CD1c-positive myeloid dendritic cell (primary cell): ENCODE data around the gene RXRA.
"Not testable (repeated sequence)": the region's sequence is repeated elsewhere in the genome, so short reads cannot be mapped to it uniquely, and the experiment has no call there.

Source experiments
- DNase-seq: peaks from one replicate; pipeline ENCODE4 v3.0.0-alpha.2; 2016; ENCODE audit errors: extremely low spot score

The RXRA gene

DNA sequence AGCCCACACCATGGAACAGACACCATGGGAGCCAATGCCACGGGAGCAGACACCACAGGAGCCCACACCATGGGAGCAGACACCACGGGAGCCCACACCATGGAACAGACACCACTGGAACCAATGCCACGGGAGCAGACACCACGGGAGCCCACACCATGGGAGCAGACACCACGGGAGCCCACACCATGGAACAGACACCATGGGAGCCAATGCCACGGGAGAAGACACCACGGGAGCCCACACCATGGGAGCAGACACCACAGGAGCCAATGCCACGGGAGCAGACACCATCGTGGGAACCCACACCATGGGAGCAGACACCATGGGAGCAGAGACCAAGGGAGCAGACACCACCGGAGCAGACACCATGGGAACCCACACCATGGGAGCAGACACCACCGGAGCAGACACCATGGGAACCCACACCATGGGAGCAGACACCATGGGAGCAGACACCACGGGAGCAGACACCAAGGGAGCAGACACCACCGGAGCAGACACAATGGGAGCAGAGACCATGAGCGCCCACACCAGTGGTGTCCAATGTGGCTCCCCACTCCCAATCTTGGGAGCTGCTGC, 17.5 kb upstream of the RXRA start:
- DNase-seq: not testable (repeated sequence)

DNA sequence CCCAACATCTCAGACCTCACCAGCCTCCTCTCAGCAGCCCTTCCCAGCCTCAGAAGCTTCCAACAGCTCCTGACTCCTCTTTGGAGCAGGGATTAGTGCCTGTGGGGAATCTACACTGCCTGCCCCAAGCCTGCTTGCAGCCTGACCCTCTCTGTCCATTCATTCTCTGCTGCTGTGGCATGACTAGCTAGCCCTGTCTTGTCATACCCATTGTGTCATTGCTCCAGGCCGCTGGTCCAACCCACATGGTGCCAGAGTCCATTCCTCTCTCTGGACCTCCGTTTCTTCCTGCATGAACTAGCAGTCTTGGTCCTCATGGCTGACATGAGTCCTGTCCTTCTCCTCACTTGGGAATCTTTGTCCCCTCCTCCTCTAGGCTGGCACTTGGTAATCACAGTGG, 12.8 kb upstream of the RXRA start:
- no peak for DNase-seq

DNA sequence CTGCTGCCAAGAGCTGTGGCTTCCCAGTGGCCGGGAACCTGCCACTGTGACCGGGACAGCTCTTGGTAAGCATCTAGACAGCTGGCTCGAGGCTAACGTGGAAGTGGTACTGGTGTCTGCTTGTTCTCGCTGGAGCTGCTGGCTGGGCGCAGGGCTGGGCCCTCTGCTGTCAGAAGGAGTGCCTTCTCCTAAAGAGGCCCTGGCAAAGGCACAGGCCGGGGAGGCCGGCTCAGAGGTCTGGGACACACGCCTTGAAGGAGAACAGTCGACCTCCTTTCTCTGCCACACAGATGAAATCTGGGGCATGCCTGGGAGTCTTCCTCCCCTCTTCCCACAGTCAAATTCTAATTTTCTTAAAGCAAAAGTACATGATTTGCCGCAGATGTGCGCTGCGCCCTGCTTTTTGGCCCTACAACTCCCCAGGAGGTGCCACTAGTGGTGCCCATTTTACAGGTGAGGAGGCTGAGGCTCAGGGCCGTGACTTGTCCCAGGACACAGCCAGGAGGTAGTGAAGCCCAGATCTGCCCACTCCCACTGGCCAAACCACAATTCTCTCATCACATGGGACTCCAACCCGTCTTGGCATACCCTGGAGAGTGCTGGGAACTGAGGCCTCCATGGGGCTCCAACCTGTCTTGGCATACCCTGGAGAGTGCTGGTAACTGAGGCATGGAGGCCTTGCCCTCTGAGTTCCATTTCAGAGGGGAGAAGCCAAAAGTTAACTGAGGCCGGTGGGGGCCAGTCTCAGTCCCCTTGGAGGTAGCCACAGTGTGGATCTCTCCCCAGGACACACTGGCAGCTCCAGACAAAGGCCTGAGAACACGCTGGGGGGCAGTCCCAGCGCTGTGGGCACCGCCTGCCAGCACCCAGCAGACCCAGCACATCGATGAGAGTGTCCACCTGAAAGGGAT, 12.0 kb upstream of the RXRA start:
- DNase-seq: no peak

DNA sequence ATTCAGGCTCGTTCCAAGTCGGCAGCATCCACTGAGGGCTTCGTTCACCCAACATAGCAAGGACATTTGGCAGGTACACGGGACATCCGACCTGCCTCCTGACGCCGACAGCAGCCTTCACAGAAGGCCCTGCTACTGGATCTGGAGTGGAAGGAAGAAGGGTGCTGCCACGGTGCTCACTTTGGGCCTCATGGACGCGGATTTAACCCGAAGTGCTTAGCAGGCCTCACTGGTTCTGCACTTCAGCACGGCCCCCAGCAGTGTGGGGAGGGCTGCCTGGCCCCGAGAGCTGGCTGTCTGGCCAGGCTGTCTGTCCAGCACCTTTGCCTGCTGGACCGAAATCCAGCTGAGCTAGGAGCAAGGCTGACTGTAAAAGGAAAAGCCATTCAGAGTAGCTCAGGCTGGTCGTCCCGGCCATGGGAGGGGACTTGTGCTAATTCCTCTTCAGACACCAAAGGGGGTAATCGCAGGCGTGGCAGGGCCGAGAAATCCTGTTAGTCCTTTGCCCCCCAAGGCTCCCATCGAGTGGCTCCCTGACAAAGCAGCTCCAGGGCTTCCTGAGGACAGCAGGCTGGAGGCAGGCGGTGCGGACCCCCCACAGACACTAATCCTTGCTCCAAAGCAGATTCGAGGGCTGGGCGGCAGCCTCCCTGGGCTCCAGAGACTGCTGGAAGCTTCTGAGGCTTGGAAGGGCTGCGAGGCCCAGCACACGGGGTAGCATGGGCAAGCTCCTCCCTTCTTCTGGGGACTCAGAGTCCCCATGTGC, 11.1 kb upstream of the RXRA start:
- DNase-seq: no peak

DNA sequence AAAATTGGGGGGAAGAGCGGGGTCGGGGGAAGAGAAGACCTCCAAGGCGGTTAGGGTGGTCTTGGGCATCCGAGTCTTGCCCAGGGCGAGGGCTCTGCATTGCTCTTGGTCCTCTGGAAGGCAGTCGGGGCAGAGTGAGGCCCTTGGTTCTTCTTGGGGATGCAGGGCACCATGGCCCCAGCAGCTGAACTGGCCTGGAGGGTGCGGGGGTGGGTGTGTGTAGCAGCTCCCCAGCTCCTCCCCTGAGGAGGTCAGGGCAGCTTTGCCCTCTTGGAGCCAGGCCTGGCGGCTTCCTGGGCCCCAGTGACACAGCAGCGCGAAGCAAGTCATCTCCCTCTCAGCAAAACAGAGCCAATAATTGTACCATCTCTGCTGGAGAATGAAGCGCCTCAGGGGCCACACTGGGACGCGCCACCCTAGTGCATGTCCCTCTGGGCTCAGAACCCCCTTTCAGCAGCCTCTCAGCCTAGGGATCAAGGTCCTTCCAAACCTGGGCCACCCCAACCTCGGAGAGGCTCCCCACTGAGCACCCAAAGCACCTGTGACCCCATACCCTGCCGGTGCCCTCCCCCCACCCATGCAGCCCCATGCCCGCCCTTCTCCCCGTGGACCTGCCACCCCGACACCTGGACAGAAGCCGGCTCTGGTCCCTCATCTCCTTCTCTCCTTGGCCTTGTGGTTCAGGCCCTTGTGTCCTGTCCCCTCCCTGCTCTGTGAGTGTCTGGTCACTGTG, 10.4 kb upstream of the RXRA start:
- DNase-seq: no peak

DNA sequence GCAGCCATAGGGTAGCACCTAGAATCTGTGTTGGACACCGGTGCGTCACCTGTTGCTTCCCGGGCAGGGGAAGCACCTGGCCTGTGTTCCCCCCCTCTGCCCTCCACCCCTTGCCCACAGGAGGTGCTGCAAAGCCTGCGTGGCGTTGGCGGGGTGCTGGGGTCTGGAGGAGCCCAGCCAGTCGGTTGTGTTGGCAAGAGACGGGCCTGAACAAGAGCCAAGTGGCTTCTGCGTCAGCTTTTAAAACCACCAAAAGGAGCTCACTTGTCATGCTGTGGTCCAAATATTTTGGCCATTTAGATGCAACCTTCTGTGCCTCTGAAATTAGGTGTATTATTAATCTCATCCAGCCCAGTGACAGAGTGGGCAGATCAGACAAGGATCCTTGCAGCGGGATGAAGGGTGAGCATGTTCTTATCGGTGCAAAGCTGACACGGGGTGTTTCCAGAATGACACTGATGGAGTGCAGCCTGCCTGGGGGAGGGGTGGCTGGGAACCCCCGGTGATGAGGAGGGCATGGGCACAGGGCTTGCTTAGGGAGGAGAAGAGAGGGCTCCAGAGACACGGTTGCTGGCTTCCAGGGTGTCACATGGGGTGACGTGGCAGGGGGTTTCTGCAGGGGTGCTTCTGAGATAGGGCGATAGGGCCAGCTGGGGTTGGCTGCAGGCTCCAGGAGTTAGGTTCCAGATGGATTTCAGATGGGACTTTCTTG, 9.7 kb upstream of the RXRA start:
- no peak for DNase-seq

DNA sequence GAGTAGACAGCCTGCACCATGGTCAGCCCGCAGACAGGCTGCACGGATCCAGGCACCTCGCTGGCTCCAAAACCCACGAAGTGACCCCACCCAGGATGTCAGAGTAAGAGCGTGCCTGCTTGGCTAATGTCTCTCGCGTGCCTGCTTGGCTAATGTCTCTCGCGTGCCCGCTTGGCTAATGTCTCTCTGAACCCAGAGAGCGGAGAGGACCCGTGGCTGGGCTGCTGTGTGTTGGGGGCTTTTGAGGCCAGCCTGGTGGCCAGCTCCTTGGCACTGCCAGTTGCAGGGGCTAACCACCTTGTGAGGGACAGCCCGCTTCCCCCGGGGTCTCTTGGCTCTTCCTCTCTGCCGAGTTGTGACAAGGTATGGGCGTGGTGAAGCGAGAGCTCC, 8.9 kb upstream of the RXRA start:
- DNase-seq: no peak

DNA sequence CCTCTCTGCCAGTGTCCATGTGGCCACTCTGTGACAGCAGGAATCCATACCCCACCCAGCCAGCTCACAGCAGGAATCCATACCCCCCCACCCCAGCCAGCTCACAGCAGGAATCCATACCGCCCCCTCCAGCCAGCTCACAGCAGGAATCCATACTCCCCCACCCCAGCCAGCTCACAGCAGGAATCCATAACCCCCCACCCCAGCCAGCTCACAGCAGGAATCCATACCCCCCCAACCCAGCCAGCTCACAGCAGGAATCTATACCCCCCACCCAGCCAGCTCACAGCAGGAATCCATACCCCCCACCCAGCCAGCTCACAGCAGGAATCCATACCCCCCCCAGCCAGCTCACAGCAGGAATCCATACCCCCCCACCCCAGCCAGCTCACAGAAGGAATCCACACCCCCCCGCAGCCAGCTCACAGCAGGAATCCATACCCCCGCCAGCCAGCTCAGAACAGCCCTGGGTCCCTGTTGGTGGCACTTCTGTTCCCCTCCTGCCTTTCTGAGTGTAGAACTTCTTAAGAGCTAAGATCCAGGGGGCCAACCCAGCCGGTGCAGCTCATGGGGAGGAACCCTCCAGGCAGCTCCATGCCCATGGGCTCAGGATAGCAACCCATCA, 8.4 kb upstream of the RXRA start:
- DNase-seq: no peak

DNA sequence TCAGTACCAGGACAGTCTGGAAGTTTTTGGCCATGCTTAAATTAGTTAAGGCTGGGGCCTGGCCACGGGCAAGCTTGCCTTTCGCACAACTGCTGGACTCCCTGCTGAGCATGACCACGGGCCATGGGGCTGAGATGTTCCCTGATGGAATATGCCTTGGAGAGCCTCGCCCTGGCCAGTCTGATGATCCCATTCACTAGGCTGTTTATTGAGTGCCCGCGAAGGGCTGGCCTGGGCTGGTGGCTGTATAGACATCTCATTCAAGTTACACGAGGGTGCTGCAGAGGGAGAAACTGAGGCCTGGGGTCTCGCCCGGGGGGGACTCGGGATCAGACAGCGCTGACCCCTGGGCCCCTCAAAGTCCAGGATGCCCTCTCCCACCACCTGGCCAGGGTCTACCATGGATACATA, 7.8 kb upstream of the RXRA start:
- DNase-seq: no peak

DNA sequence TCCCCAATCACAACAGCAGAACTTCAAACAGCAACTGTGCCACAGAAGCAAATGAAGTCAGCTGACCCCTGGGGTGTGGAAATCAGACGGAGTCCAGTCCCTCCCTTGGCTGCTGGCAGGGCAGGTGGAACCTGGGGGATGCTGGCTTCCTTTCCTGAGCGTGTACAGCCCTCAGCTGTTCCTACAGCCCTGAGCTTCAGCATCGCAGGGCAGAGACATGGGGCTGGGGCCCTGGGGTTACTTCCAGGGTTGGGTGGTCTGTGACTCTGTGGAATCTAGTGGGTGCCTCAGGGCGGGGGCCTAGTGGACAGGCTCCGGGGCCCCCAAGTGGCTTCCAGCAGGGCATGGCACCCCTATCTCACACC, 7.3 kb upstream of the RXRA start:
- DNase-seq: no peak

DNA sequence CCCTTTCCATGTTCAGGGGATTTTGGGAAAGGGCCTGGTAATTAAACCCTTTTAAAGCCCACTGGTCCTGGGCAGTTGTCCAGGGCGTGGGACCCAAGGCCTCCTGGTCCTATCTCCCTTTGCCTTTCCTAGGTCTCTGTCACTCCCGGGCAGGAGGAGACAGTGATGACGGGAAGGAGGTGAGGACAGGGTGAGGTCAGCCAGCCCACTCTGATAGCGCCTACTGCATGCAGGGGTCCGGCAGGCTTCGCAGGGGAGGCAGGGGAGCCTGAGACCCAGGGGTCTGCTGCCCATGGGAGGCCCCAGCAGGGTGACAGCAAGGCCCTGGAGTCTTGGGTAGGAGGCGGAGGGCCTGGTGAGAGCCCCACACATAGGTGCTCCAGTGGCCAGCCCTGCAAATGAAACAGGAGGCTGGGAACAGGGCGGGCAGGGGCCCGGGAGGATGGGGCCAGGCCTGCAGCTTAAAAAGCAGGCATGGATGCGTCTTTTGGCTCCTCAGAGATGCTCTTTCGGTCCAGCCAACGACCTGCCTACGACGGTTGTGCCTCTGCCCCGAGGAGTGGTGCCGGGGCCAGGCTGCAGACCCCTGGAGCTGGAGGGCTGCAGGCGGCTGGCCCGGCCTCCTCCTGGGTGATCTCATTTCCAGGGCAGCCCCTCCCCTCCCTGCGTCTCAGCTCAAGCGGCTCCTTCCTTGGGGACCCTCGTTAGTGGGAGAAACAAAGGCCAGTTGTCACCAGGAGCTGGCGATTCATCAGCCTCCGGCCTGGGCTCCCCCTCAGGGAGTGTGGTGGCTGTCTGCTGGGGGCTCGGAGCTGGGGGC, 6.7 kb upstream of the RXRA start:
- no peak for DNase-seq

DNA sequence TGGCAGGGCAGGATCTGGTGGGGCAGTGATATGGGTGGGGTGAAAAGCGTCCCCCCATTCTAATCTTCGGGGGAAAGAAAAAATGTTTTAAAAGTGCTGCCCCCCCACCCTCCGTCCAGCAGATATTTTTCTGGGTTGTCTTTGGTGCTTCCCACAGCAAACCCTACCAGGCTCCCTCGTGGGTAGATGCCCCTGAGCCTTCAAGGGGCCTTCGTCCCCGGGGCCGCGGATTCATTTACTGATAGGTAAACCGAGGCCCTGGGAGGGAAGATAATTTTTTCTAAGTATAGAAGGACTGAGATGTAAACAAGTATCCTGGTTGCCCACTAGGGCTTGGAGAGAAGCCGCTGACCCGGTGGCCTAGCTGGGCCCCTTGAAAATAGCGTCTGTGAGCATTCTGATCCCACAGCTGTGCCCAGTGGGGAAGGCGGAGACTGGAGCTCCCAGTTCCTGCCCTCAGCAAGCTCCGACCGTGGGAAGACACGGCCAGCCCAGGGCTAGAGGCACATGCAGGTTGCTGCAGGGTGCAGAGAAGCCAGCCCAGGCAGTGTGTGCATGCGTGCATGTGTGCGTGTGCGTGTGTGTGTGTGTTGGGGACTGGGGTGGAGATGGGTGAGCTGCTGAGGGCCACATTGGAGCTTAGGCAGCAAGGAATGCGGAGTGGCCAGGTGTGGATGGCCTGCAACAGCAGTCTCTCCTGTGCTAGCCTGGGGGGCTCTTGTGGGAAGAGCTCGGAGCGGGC, 6.0 kb upstream of the RXRA start:
- no peak for DNase-seq

DNA sequence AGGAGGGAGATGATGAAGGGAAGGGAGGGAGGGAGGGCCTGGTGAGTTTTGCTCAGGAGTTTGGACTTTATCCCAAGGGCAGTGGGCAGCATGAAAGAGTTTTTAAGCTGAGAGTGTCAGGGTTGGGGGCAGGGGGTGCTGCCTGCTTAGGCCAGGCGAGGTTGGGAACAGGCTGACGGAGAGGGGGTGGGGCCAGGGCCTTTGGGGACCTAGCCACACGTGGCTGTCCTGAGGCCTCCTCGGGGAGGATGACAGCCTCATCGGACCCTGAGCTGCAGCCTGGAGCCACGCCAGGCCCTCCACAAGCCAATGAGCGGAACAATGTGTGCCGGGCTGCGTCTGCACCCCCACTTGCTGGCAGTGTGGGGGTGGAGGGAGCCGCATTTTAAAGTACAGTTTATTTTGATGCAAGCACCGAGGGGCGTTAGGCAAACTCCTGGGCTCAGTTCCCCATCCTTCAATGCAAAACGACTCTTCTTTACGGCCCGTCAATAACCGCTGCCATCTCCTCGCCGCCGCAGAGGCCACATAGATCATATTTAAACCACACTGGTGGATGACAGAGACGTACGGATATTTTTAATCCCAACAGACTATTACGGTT, 5.3 kb upstream of the RXRA start:
- DNase-seq: no peak

DNA sequence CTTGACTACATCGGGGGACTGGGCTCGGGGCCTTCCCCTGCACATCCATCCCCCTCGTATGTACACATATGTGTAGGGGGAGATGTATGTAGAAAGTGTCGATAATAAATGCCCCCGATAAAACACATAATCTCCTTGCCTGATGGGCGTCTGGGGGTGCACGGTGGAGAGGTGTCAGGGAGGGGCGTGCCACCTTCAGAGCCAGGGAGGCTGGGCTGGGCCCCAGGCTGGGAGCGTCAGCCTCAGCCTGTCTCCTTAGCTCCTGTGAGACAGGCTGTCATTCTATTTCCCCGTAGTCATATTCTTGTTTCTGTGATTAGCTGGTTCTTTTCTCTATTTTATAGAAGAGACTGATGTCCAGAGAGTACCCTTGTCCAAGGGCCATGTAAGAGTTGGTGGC, 4.7 kb upstream of the RXRA start:
- no peak for DNase-seq

DNA sequence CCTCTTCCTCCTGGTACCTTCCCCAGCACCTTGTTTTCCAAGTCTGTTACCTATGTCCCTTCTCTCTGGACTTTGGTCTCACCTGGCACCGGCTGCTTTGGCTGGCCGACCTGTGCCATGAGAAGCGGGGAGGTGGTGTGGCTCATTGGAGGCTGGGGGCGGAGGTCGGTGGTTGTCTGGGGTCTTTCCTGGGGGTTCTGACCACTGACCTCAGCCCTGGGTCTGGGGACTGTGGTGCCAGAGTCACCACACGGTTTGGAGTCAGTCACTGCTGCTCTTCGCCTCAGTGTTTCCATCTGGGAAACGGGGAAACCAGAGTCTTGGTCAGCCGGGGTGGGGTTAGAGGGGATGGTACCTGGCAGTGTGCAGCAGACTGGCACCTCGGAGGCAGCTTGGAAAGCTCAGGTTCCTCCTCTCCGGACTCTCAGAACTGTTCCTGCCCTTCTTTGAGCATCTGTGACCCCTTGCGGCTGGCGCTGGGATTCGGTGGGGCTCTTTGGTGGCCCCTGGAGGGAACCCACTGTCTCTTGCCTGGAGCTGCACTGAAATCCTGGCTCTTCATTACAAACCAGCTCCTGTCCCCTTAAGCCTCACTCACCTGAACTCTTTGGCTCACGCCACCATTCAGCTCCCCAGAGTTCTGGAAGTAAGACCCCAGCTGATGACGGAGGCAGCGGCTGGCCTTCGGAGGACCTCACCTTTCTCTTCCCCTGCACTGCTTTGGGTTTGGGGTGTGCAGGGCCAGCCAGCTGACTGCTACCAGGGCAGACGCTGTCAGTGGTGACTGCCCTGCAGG, 4.1 kb upstream of the RXRA start:
- no peak for DNase-seq

DNA sequence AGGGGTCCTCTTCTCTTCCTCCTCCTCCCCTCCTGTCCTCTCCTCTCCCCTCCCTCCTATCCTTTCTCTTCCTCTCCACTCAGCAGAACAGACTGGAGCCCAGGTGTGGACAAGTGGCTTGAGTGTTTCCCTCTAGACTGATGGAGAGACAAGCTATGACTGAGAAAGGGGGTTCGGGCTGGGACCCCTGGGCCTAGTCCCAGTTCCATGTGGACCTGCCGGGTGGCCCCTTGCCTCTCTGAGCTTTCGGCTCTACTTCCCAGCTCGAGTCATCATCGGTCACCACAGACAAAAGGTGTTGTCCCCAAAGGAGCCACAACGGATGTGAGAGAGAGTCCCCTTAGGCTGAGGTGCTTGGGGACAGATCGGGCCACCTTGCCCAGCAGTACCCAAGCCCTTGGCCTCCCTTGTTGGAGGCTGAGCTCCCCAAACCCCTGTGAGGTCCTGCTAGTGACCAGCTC, 3.4 kb upstream of the RXRA start:
- no peak for DNase-seq

DNA sequence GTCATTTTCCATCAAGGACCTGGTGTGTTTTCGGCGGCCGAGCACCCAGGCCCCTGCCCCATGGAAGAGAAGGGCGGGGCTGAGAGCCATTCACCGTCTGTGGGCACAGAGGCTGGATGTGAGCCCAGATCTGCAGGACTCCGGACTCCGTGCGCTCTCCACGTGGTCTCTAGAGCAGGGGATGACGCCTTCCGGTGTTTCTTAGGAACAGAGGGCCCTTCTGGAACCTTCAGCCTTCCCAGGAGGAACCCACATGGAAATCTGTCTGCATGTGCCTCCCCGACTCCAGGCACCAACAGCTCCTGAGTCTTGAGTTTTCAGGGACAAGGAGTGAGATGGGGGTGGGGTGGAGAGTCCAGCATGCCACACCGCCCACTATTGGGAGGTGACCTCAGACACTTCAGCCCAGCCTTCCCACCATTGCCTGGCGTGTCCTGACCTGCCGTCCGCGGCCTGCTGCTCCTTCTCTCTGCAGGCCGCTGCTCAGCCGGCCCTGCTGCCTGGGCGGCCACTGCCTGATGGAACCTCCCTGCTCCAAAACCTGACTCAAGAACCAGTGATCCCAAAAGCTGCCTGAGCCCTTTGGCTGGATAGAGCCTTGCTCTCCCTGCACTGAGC, 2.4 kb upstream of the RXRA start:
- DNase-seq: no peak
